ENCODE results near the gene CAPN2.

- TF ChIP-seq CTCF (IDR thresholded peaks at IDR 0.05) (no peak), POLR2A (IDR thresholded peaks at IDR 0.05) (no peak)
Observed at GRCh38 chr1:223820515-223820858, 108.1 kb downstream of the CAPN2 start.
